SKM-1 treated with dmso at 0.1 percent for 144 hours (cell line): Measurements from ENCODE around the gene SLC27A5.
"Not testable (repeated sequence)": the region's sequence is repeated elsewhere in the genome, so short reads cannot be mapped to it uniquely, and the experiment has no call there.

Experiments
- DNase-seq: peaks from one replicate; lab custom pipeline; 2025; ENCODE audit not compliant: unreplicated experiment; lab: John Stamatoyannopoulos, UW

Gene SLC27A5

DNA sequence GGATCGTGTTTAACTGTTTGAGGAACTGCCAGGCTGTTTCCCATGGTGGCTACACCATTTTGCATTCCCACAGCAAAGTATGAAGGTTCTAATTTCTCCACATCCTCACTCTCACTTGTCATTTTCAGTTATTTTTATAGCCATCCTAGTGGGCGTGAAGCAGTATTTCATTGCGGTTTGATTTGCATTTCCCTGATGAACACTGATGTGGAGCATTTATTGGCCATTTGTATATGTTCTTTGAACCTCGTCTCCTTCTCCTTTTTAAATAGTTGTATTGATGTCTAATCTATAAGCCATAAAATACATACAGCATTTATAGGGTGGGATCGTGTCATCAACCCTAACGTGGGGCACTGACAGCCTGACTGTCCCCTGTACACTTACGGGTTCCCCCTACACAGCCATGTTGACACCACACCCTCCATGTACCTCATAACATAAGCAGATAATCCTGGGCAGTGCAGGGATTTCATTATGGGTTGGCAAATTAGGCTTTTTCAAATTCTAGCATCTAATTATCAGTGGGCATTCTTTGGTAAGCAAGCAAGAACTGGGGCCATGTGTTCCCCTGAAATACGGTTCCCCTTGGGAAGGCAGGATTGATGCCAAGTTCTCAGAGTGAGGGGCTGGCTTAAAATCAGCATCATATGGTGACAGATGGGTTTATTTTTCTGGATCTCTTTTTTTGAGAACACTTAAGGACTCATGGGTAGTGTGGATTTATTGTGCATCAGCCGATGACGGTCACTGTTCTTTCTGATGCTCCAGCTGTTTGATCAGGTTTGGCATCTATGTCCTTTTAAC lies 19.4 kb upstream of the SLC27A5 start:
- DNase-seq, result no peak

DNA sequence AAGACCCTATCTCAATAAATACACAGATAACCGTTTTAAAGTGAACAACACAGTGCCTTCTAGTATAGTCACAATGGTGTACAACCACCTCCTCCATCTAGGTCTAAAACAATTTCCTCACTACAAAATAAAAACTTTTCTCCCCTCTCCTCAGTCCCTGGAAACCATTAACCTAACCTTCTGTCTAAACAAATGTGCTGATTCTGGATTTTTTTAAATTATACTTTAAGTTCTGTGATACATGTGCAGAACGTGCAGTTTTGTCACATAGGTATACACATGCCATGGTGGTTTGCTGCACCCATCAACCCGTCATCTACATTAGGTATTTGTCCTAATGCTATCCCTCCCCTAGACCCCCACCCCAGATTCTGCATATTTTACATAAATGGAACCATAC lies 17.6 kb upstream of the SLC27A5 start:
- DNase-seq, result no peak

DNA sequence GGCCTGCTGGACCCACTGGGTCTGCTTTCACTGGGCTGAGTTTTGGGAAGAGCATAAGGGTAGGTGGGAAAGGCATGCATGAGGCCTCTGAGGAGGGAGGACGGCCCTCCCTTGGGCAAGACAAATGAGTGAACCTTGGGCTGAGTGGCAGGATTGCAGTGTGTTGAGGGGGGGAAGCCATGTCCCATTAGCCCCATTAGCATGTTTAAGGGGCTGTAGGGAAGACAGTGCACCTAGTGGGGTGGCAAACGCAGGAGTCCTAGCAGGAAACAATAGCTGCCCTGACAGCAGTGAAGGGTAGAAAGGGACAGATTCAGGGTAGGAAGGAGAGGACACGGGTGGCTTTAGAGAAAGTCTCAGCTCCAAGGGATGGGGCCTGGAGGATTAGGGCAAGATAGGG lies 10.9 kb upstream of the SLC27A5 start:
- DNase-seq, result no peak

DNA sequence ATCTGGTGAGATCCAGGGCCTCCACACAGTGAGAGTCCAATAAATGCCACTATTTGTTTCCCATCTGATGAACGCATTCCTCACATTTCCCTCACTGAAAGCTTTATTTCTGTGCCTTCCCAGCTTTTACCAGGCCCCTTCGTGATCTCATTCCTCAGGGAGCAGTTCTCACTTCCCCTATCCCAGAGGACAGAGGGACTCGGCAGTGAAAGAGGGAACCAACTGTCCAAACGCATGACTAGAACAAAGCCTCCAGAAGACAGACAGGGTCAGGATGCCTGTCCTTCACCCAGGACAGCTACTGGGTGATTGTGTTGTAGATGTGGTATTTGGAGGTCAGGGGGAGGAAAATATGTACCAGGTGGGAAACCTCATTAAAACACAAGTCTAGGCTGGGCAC lies 9.9 kb upstream of the SLC27A5 start:
- no peak for DNase-seq

DNA sequence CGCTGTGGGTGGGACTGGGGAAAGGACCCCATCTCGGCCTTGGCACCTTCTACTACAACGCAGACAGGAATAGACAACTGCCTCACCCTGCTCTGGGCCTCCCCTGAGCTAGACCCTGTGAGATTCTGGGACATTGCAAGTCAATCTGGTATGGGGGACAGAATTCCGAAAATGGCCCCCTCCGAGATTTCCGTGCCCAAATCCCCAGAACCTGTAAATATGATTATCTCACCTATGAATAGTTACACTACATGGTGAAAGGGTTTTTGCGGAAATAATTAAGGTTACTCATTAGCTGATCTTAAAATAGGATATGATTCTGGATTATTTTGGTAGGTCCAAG lies 8.4 kb upstream of the SLC27A5 start:
- no peak for DNase-seq

DNA sequence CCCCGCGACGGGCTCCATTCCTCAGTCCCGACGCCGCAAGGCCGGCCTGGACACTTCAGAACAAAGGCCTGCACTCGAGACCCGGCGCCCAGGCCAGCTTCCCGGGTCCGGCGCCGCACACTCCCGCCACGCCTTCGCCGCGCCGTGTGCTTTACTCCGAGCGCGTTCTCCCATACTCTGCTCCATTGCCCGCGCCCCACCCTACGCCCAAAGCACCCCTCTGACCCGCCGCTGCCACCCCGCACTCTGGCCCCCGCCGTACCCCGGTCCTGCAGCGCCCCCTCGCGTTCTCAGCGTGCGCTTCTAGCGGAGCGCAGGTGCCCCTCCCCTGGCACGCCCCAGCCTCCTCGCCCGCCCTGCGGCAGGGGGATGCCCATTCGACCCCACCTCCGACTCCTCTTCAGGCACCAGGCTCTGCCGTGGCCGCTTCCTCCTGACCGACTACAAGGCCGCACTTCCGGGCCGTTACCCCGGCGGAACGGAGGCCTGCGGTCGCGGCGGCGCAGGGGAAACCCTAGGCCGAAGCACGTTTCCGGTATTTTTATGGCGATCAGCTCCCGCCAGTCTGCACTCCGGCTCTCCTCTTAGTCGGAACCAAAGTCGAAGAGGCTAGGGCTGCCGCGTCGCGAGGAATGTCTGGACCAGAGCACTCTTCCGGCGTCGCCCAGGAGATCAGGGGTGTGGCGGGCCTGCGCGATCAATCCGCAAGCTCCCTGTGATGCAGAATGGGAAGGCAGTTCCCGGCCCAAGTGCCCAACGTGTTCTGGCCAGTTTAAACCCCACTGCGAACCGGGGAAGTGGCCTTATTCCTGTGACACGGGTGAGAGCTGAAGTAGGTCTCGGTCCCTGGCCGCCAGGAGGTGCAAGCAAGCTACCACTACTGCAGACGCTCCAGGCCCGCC lies 7.8 kb upstream of the SLC27A5 start, which contains the start of gene ZBTB45:
ZBTB45 (minus strand) TSS at position 456 of the 902 bp plus-strand sequence. CDS start 2,137 bp downstream, outside the sequence.
- DNase-seq, result peak; percentile 82

DNA sequence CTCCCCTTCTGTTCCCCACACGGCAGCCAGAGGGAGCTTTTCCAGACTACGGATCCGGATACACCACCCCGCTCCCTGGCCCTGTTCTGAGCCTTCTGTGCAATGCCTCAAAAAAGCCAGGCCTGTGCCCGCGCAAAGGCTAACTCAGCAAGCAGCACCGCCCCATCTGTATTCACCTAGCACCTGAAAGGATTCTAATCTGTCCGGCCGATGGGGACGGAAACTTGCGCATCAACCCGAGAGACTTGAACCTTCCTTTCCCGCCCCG lies 7.2 kb upstream of the SLC27A5 start:
- DNase-seq, result peak; percentile 16

DNA sequence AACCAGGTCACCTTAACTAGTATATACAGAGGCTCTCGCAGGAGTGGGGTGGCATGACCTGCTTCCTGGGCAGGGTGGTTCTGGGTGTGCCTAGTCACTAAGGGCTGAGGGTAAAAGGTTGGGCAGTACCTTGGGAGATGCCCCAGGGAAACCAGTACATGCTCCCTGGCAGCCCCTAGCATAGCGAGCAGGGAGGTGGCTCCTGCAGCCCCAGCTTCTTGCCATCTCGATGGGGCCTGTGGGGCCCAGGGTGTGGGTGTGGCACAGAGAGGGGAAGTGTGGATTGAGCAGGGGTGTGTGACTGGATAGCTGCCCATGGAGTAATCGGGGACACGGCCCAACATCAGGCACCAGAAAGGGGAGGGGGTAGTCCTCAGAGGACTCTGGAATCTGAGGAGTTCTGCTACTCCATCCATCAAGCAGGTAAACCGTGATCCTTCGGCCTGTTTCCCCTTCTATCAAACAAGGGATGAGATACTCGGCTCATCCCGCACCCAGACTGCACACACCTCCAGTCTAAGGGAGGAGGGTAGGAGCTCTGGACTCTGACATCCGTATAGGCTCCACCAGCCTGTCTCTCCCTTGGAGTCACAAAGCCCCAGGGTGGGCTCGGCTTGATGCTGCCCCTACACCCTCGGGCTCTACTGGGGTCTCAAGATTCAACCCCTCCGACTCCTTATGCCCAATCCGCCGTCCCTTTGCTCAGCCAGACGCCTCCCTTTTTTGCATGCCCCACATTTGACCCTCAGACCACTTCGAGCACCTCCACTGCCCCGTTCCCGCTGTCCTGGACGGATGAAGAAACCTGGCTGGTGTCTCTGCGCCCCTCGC lies 6.7 kb upstream of the SLC27A5 start:
- peak; percentile 3 for DNase-seq

DNA sequence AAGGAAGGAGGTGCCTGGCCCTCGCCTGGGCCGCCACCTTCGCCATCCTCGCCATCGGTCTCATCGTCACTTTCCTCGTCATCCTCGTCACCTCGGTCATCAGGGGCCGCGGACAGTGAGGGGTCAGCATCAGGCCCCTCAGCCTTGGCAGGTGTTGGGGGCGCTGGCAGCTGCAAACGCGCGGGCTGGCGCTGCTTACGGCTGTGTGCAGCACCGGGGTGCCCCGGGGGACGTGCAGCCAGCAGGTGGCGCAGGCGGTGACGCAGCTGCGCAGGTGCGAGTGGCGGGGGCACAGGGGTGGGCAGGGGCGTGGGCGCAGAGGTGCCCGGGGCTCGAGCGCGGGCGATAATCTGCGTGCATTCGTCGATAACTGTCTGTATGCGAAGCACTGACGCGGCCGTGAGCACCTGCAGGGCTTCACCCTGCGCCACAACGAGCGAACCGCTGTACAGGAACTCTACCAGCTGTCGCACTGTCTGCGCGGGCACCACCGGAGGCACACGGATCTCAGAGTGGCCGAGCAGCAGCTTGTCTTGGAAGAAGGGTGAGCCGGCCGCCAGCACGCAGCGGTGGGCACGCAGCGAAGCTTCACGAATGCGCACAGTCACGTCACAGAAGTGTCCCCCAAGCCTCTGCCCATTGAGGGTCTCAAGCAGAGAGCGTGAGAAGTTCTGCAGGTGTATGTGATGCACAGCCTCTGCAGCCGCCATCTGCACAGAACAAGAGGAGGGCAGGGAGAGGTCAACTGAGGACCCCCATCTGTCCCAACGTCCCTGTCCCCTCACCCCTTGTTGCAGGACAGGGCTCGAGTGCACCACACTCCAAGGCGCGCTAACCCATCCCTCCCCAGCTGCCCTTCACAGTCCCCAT lies 5.4 kb upstream of the SLC27A5 start:
- DNase-seq, result no peak

DNA sequence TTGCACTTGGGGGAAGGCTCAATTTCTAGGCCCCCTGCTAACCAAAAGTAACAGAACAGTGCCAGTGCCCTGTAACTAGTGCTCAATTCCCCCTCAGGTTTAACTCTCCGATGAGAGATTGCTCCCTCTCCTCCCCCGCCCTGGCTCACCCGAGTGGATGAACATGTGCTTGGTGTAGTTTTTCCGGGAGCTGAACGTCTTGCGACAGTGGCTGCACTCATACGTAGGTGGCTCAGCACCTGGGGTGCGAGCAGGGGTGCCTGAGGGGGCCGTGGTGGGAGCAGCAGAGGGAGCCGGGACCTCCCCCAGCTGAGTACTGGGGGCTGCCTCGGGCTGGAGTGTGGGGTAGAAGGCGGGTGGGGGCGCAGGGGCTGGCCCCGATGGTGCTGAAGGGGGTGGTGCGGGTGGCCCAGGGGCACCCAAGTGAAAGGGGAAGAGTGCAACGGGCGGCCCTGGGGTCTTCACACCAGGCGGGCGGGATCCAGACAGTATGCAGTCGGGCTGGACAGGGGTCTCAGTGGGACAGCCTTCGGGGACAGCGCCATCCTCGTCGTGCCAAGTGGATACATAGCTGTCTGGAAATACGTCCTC lies 4.5 kb upstream of the SLC27A5 start:
- DNase-seq, result no peak

DNA sequence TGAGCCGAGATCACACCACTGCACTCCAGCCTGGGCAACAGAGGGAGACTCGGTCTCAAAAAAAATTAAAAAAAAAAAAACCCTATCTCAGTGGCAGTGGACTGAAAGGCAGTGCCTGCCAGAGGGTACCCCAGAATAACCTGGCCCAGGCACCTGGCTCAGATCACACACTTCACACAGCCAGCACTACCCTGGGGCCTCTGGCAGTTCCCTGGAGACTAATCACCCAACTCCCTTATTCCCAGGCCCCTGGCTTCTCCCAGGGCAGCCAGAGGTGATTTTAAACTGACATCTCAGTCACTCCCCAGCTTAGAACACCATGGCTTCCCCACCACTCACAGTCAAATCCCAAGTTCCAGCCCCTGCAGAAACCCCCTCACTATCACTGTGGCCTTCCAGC lies 3.5 kb upstream of the SLC27A5 start:
- DNase-seq, result no peak

DNA sequence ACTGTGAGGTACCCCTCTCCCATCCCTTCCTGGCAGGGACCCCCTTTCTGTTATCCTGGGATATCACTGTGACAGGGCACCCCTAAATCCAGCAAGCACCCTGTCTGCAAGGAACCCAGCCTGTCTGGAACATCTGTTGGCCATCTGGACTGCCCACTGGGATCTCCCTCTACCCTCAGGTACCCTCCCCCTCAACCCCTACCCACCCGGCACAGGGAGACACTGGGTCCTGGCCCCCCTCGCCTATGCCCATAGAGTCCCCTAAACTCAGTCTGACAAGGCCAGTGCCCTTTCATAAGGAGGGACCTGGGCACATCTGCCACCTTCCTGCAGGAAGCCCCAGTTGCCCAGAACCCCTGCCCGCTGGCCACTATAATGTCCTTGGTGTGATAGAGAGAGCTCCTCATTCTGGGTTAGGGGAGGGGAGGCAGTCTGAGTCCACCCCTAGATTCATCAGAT lies 2.8 kb upstream of the SLC27A5 start:
- no peak for DNase-seq

DNA sequence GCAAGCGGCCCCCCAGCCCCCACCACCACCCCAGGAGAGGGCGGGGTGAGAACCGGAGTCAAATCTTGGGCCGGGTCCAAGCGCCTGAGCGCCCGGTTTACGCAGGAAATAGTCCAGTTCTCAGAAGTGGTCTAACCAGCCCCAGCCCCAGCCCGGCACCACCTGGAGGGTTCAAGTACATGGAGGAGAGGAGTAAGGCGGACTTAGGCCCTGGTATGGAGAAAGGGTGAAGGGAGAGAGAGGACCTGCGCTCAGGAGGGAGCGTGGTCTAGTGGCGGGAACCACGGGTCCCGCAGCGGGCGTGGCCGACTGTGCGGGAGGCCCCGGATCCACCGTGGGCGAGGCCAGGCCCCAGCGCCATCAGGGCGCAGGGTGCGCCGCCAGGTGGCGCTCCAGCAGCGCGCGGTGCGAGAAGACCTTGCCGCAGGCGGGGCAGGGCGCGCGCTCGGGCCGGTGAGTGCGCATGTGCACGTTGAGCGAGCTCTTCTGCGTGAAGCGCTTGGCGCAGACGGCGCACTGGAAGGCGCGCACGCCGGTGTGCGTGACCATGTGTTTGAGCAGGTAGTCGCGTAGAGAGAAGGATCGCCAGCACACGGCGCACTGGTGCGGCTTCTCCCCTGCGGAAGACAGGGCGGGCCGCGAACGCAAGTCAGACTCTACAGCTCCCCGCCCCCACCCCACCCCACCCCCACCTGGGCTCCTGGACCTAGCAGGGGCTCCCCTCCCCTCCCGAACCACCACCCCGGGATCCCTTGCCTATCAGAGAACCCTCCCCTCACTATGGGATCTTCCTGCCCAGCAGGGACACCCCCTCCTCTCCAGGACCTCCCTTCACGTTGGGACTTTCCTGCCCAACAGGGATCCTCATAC lies 2.1 kb upstream of the SLC27A5 start:
- DNase-seq, result peak; percentile 60

DNA sequence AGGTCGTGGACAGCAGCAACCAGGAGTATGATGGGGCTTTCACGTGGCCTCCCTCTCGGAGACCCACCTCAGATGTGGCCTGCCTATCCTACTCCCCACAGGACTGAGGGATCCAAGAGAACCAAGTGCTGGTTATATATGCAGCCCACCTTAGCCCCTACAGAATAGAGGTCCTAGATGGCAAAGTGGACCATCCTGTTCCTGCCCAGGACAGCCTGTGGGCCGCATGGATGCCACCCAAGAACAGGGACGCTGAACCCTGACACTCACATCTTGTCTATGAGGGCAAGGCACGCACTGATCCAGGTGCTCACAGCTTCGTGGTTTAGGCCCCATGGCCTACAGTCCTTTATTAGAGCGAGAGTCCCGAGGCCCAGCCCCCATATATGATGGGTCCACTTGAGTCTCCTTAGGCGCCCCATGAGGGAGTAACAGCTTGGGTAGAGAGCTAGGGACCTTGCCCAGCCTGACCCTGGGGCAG lies 1.5 kb upstream of the SLC27A5 start:
- DNase-seq, result no peak

DNA sequence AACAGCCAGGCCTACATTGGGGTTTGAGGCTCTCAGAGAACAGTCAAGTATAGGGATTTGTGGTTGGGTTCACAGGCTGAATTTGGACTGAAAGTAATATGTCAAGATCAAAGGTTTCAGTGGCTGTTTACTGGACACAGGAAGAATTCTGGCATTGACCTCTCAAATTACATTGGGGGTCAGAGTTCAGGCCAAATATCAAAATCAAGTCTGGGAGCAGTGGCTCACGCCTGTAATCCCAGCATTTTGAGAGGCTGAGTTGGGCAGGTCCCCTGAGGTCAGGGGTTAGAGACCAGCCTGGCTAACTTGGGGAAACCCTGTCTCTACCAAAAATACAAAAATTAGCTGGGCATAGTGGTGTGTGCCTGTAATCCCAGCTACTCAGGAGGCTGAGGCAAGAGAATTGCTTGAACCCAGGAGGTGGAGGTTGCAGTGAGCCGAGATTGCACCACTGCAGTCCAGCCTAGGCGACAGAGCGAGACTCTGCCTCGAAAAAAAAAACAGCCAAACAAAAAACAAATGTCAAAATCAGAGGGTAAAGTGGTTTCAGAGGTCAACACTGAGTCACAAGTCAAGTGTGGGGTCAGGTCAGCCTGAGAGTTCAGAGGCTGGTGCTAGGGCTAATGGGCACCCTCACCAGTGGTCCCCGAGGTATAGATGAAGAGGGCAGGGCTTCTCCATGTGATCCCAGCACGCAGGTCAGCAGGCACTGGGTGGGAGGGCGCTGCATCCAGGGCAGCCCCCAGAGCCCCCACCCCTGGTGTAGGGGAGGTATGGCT lies 1.5 kb downstream of the SLC27A5 start:
- no peak for DNase-seq

DNA sequence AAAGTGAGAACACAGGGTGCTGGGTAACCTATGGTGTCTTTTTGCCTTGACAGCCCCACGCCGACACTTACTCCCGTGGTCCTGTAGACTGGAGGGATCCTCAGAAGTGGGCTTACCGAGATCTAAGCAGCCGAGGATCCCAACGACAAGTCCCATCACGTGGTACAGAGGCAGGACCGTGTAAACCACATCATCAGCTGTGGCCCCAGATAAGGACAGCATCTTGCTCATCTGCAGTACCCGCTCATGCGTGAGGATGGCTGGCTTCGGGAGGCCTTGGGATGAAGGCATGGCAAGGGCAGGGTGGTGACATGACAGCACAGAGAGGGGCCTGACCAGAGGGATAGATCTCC lies 2.1 kb downstream of the SLC27A5 start:
- no peak for DNase-seq

DNA sequence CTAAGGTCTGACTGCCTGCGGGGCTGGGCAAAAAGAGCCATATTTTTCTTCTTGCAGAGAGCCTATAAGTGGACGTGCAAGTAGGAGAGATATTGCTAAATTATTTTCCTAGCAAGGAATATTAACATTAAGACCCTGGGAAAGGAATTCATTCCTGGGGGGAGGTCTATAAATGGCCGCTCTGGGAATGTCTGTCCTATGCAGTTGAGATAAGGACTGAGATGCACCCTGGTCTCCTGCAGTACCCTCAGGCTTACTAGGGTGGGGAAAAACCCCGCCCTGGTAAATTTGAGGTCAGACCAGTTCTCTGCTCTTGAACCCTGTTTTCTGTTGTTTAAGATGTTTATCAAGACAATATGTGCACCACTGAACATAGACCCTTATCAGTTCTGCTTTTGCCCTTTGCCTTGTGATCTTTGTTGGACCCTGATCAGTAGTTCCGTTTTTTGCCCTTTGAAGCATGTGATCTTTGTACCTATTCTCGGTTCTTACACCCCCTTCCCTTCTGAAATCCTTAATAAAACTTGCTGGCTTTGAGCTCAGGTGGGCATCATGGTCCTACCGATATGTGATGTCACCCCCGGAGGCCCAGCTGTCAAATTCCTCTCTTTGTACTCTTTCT lies 4.1 kb downstream of the SLC27A5 start:
- DNase-seq, result not testable (repeated sequence)

DNA sequence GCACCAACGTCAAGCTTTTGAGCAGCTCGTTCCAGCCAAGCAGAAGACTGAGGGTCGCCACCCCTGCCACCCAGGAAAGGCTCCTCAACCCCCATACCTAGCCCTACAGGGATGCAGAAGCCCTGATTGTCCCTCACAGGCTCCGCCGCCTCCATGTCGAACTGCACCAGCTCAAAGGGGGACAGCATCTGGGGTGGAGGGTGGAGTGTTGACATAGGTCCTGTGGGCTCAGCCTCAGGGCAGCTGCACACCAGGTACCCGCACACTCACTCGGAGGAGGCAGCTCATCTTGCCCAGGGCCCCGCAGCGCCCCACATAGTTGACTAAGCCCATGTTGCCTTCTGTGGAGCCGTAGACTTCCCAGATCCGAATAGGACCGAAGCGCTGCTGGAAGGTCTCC lies 11.6 kb downstream of the SLC27A5 start:
- DNase-seq, result no peak
